Karpas-422 (cell line): ENCODE data around the gene HK3. TPM values are rescaled to one million over a fixed set of nuclear protein-coding genes. Genes with fewer than 3 reads are reported as not detected.
A peak's percentile ranks its signal among the peaks of the same experiment; 100 is the strongest.

Experiments
- DNase-seq: peaks from one replicate; pipeline ENCODE4 v3.0.0-alpha.2; 2015
- H2AFZ ChIP-seq: fragments of 200-600 bp; sonication (generic); 2 replicates; pipeline ENCODE4 v1.6.1; 2014; ENCODE audit warnings: antibody characterized with exemption, low read length, mixed read lengths
- H3K27ac ChIP-seq: fragments of 200-600 bp; sonication (generic); 2 replicates; pipeline ENCODE4 v1.5.1; 2014; ENCODE audit warnings: mild to moderate bottlenecking, low read length, moderate library complexity
- H3K27me3 ChIP-seq: fragments of 200-600 bp; sonication (generic); 2 replicates; pipeline ENCODE4 v1.6.1; 2014; ENCODE audit warnings: low read length, mixed read lengths
- H3K36me3 ChIP-seq: fragments of 200-600 bp; sonication (generic); 2 replicates; pipeline ENCODE4 v1.6.1; 2014; ENCODE audit warnings: low read length, mixed read lengths; ENCODE audit not compliant: insufficient read depth
- H3K4me1 ChIP-seq: fragments of 200-600 bp; sonication (generic); 2 replicates; pipeline ENCODE4 v1.6.1; 2014; ENCODE audit warnings: mild to moderate bottlenecking, low read length, mixed read lengths
- H3K4me2 ChIP-seq: fragments of 200-600 bp; sonication (generic); 2 replicates; pipeline ENCODE4 v1.6.1; 2014; ENCODE audit warnings: low read length, low read depth, mild to moderate bottlenecking; ENCODE audit not compliant: poor library complexity, severe bottlenecking
- H3K4me3 ChIP-seq: fragments of 200-600 bp; sonication (generic); 2 replicates; pipeline ENCODE4 v1.5.1; 2014; ENCODE audit warnings: mild to moderate bottlenecking, antibody characterized with exemption, low read length, mixed read lengths
- H3K79me2 ChIP-seq: fragments of 200-600 bp; sonication (generic); 2 replicates; pipeline ENCODE4 v1.6.1; 2014; ENCODE audit warnings: mild to moderate bottlenecking, low read length, mixed read lengths
- H3K9ac ChIP-seq: fragments of 200-600 bp; sonication (generic); 2 replicates; pipeline ENCODE4 v1.6.0; 2014; ENCODE audit warnings: low read length
- H3K9me2 ChIP-seq: fragments of 200-600 bp; sonication (generic), shearing (Covaris generic); replicated peaks from 2 replicates; pipeline ENCODE4 v1.6.0; 2014; ENCODE audit warnings: mild to moderate bottlenecking, low read length, moderate library complexity; ENCODE audit not compliant: insufficient read depth
- H3K9me3 ChIP-seq: fragments of 300-700, 200-600 bp; sonication (generic); 2 replicates; pipeline ENCODE4 v1.6.1; 2014; ENCODE audit warnings: low read length, mixed read lengths
- H4K20me1 ChIP-seq: fragments of 200-600 bp; sonication (generic); 2 replicates; pipeline ENCODE4 v1.6.1; 2014; ENCODE audit warnings: mild to moderate bottlenecking, antibody characterized with exemption, low read length, low read depth; ENCODE audit not compliant: insufficient read depth
- total RNA-seq: library from RNA; depleted of rRNA; stranded (reverse); fragments of >200 nt; shearing (Covaris generic); gene quantifications from 2 replicates; pipeline ENCODE4 v1.2.3, GENCODE V29; 2014; ENCODE audit warnings: low replicate concordance

Gene HK3
- total RNA-seq, 1 experiment from 2014 or later, result not detected

DNA sequence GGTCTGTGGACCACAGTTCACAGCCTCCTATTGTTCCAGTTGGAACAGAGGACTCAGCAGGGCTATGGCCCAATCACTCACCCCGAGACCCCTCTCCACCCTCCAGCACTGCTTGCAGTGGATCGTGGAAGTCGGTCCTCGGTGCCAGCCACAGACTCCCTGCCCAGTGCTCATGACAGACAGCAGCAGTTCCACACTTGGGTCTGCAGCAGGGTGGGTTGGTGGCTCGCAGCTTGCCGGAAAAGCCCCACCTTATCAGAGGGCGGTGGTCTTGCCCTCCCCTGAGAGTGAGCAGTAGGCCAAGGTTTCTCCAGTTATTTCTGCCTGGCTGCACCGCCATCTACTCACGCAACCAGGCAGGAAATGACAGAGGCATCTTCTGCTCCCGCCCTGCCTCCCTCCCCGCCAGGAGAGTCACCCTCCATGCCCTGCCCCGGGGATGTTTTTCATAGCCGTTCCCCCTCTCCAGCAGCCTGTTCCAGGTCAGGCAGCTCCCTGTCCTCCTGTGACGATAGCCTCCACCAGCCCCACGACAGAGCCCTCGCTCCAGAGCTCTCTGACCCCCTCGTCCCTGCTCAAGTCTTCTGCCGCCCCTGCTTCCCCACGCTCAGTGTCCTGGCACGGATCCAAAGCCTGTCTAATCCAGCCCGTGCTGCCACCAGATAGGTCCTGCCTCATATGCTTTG, 54.3 kb downstream of the HK3 start:
- no peak overlapping the region for H3K27ac ChIP-seq
- no peak overlapping the region for H3K4me2 ChIP-seq
- no peaks in the 10 kb centered on the region for H3K36me3 ChIP-seq
- no peaks in the 10 kb centered on the region for H3K79me2 ChIP-seq
- no peaks in the 10 kb centered on the region for H3K9me2 ChIP-seq
- no peaks in the 10 kb centered on the region for H3K27me3 ChIP-seq
- no peak overlapping the region for H3K4me3 ChIP-seq
- no peaks in the 10 kb centered on the region for H4K20me1 ChIP-seq
- H3K9me3 ChIP-seq, result no peaks in the 10 kb centered on the region
- H3K9ac ChIP-seq, result no peak overlapping the region
- H3K4me1 ChIP-seq, result no peaks in the 10 kb centered on the region
- H2AFZ ChIP-seq, result no peak overlapping the region
- DNase-seq, result no peak

DNA sequence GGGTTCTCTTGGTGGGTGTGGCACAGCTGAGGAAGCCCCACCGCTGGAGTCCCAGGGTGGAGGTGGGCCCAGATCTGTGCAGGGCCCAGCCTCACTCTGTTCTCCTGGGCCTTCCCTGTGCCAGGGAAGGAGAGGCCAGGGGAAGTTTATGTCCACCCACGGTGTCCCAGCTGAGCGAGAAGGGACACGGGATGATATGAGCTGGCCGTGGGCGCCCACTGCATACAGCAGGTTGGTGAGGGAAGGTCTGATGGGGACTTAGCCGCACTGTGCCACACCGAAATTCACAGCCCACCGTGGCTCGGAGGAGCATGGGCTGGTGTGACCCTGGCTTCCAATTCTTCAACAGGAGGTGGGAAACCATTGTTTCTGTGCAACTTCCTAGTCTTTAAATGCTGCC, 54.9 kb downstream of the HK3 start:
- H3K4me2 ChIP-seq, result no peak overlapping the region

DNA sequence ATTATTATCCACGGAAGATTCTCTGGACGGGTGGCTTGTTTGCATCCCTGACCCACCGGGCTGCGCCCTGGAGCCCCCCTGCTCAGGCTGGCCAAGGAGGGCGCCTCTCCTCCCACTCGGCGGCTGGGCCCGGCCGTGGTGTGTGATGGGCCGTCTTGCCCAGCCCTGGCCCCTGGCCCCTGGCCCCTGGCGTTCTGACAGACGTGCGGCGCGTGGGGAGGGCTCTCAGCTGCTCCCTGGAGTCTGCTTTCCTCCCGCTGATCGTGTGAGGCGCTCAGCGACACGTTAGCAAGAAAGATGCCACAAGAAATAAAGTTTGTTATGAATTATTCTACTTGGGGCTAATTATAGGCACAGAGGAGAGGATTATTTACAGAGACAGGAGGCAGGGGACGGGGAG, 55.5 kb downstream of the HK3 start:
- H3K9me2 ChIP-seq, result no peaks in the 10 kb centered on the region
- H3K27ac ChIP-seq, result no peak overlapping the region
- no peaks in the 10 kb centered on the region for H3K9me3 ChIP-seq
- no peaks in the 10 kb centered on the region for H3K4me1 ChIP-seq
- no peaks in the 10 kb centered on the region for H4K20me1 ChIP-seq
- no peaks in the 10 kb centered on the region for H3K27me3 ChIP-seq
- H3K4me2 ChIP-seq, result no peak overlapping the region
- no peak for DNase-seq
- no peaks in the 10 kb centered on the region for H3K79me2 ChIP-seq
- H2AFZ ChIP-seq, result no peak overlapping the region
- no peaks in the 10 kb centered on the region for H3K36me3 ChIP-seq
- H3K9ac ChIP-seq, result no peak overlapping the region
- H3K4me3 ChIP-seq, result no peak overlapping the region

More for the DNA sequence above, 54.9 kb downstream of the HK3 start:
- Histone ChIP-seq H3K36me3 (no peaks in the 10 kb centered on the region), H3K9ac (no peak overlapping the region), H4K20me1 (no peaks in the 10 kb centered on the region), H3K27ac (no peak overlapping the region), H3K9me2 (no peaks in the 10 kb centered on the region), H3K4me1 (no peaks in the 10 kb centered on the region), H2AFZ (no peak overlapping the region), H3K27me3 (no peaks in the 10 kb centered on the region), H3K9me3 (no peaks in the 10 kb centered on the region), H3K4me3 (no peak overlapping the region), H3K79me2 (no peaks in the 10 kb centered on the region)
- no peak for DNase-seq

DNA sequence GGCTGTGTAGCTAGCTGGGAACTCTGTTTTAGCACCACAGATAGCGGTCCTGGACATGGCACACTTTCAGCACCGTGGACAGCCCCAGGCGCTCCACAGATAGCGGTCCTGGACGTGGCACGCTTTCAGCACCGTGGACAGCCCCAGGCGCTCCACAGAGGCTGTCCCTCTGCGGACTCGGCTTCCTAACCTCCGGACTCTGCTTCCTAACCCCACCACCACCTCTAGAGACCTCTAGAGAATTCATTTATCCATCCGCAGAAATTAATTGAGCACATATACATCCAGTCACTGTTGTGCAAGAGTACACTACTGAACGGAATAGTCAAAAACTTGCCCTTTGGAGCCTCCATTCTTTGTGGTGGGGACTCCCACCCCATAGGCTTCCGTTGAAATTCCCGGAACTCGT, 61.4 kb downstream of the HK3 start:
- H3K27ac ChIP-seq, result no peak overlapping the region
- H3K36me3 ChIP-seq, result no peaks in the 10 kb centered on the region
- no peaks in the 10 kb centered on the region for H3K9me2 ChIP-seq
- H3K4me1 ChIP-seq, result no peaks in the 10 kb centered on the region
- DNase-seq, result peak; percentile 83
- no peaks in the 10 kb centered on the region for H4K20me1 ChIP-seq
- no peak overlapping the region for H3K4me2 ChIP-seq
- no peaks in the 10 kb centered on the region for H3K79me2 ChIP-seq
- H3K9me3 ChIP-seq, result no peaks in the 10 kb centered on the region
- H3K4me3 ChIP-seq, result no peak overlapping the region
- no peaks in the 10 kb centered on the region for H3K27me3 ChIP-seq
- H3K9ac ChIP-seq, result no peak overlapping the region
- no peak overlapping the region for H2AFZ ChIP-seq

DNA sequence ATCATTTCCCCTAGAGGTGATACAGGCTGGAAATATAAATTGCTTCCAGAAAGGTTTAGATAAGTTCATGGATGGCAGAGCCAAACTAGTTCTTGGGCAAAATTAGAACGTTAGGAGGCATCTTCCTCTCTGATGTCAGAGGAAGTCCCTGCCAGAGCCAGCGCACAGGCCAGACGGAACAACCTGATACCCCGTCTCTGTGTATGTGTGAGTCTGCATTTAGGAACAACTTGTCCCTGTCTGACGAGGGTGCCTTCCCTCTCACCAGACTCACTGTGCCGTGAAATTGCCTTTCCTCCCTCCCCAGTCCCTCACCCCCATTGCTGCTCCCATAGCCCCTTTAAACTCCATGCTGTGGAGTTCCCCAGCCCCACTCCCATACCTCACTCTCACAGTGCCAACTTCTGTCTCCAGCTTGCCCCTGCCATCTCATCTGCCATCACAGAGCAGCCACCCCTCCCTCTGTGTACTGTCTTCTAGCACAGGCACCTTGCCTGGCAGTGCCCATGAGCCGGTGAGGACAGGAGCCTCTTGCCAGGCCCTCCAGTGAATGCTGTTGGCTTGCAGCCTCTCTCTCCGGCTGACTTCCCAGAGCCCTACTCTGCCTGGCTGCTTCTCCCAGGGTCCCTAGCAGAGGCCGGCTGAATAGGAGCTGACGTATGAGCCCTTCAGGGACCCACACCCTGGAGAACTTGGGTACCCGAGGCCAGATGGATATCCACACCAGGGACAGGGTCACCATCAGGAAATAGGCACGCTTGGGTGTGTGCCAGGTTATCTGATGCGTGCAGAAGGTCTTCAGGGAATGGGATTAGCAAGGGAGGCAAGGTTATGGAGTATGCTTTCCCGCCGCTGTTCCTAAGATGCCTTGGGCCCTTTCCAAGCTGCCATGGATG, 62.1 kb downstream of the HK3 start:
- Histone ChIP-seq H3K36me3 (no peaks in the 10 kb centered on the region), H4K20me1 (no peaks in the 10 kb centered on the region), H3K9me2 (no peaks in the 10 kb centered on the region), H3K4me1 (no peaks in the 10 kb centered on the region), H3K9me3 (no peaks in the 10 kb centered on the region), H3K27me3 (no peaks in the 10 kb centered on the region), H3K27ac (no peak overlapping the region), H2AFZ (no peak overlapping the region), H3K79me2 (no peaks in the 10 kb centered on the region), H3K4me2 (no peak overlapping the region), H3K4me3 (no peak overlapping the region), H3K9ac (no peak overlapping the region)
- DNase-seq, result no peak

DNA sequence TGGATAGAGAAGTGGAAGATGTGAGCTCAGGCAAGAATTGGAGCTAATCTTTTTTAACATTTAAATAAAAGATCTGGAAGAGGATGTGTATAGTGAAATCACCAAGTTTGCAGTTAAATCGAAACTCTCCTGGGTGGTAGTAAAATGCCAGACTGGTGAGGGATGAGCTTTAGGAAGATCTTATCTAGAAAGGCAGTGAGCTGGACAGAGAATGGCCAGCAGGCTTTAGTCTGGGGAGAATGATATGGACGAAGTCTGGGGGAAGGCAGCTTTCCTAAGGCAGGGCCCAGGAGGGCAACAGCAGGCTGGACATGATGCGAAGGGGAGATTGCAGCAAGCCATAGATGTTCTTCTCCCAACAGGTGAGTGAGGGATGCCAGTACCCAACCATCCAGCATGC, 63.2 kb downstream of the HK3 start:
- H3K4me2 ChIP-seq, result no peak overlapping the region
- H3K4me3 ChIP-seq, result no peak overlapping the region
- H3K9ac ChIP-seq, result no peak overlapping the region
- no peaks in the 10 kb centered on the region for H3K36me3 ChIP-seq
- no peaks in the 10 kb centered on the region for H3K9me2 ChIP-seq
- H3K9me3 ChIP-seq, result no peaks in the 10 kb centered on the region
- H4K20me1 ChIP-seq, result no peaks in the 10 kb centered on the region
- no peak overlapping the region for H2AFZ ChIP-seq
- no peaks in the 10 kb centered on the region for H3K79me2 ChIP-seq
- no peaks in the 10 kb centered on the region for H3K4me1 ChIP-seq
- no peaks in the 10 kb centered on the region for H3K27me3 ChIP-seq
- H3K27ac ChIP-seq, result no peak overlapping the region
- DNase-seq, result no peak

DNA sequence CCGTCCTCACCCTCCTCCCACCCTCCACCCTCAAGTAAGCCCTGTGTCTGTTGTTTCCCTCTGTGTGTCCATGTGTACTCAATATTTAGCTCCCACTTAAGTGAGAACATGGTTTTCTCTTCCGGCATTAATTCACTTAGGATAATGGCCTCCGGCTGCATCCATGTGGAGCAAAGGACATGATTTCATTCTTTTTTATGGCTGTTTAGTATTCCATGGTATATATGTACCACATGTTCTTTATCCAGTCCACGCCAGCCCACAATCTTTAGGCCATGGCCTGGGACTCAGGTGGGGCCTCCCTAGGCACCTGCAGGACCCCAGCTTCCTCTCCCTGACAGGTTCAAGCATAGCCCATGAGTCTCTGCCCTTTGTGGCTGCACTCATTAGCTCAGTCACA, 65.9 kb downstream of the HK3 start:
- Histone ChIP-seq H3K9me2 (no peaks in the 10 kb centered on the region), H2AFZ (no peak overlapping the region), H3K27me3 (no peaks in the 10 kb centered on the region), H3K4me3 (no peak overlapping the region), H4K20me1 (no peaks in the 10 kb centered on the region), H3K79me2 (no peaks in the 10 kb centered on the region), H3K27ac (no peak overlapping the region), H3K9ac (no peak overlapping the region), H3K36me3 (no peaks in the 10 kb centered on the region), H3K4me1 (no peaks in the 10 kb centered on the region), H3K4me2 (no peak overlapping the region), H3K9me3 (no peaks in the 10 kb centered on the region)
- DNase-seq, result no peak

DNA sequence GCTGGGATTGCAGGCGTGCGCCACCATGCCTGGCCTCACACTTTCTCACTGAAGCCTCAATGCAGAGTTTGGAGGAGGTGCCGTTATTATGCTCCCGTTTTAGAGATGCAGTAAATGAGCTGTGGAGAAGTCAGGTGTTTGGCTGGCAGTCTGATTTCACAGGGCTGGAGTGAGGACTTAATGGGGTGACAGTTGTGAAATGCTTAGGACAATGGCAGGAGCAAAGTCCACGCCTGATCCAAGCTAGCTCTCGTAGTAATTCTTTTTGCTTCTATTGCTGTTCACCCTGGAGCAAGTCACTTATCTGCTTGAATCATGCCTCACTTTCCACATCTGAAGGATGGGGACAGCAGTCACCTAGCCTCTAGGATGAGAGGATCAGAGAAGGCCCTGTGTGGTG, 67.0 kb downstream of the HK3 start:
- DNase-seq, result no peak
- H3K27ac ChIP-seq, result no peak overlapping the region
- H3K9me2 ChIP-seq, result no peaks in the 10 kb centered on the region
- H2AFZ ChIP-seq, result no peak overlapping the region
- no peaks in the 10 kb centered on the region for H3K4me1 ChIP-seq
- H3K9me3 ChIP-seq, result no peaks in the 10 kb centered on the region
- no peaks in the 10 kb centered on the region for H3K36me3 ChIP-seq
- H3K4me2 ChIP-seq, result no peak overlapping the region
- no peak overlapping the region for H3K4me3 ChIP-seq
- no peak overlapping the region for H3K9ac ChIP-seq
- no peaks in the 10 kb centered on the region for H3K79me2 ChIP-seq
- H4K20me1 ChIP-seq, result no peaks in the 10 kb centered on the region
- H3K27me3 ChIP-seq, result no peaks in the 10 kb centered on the region
